ENCODE results near the gene SLC7A6OS.

DNA sequence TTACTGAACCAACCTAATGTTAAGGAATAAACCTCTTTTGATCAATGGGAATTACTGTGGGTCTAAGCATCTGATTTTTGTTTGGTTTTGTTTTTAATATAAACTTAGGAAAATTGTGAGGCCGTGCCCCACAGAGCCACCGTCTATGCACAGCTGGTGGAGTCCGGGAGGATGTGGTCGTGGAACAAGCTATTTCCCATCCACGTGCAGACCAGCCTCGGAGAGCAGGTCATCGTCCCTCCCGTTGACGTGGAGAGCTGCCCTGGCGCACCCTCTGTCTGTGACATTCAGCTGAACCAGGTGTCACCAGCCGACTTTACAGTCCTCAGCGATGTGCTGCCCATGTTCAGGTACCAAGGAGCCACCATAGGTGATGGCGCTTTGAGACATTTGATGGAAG lies 28.5 kb upstream of the SLC7A6OS start:
- TF ChIP-seq, protein P1, sequence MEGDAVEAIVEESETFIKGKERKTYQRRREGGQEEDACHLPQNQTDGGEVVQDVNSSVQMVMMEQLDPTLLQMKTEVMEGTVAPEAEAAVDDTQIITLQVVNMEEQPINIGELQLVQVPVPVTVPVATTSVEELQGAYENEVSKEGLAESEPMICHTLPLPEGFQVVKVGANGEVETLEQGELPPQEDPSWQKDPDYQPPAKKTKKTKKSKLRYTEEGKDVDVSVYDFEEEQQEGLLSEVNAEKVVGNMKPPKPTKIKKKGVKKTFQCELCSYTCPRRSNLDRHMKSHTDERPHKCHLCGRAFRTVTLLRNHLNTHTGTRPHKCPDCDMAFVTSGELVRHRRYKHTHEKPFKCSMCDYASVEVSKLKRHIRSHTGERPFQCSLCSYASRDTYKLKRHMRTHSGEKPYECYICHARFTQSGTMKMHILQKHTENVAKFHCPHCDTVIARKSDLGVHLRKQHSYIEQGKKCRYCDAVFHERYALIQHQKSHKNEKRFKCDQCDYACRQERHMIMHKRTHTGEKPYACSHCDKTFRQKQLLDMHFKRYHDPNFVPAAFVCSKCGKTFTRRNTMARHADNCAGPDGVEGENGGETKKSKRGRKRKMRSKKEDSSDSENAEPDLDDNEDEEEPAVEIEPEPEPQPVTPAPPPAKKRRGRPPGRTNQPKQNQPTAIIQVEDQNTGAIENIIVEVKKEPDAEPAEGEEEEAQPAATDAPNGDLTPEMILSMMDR (IDR thresholded peaks at IDR 0.05; ENCODE audit: low read depth, low read length) = no peak
- TF ChIP-seq POLR2A (IDR thresholded peaks at IDR 0.05; ENCODE audit: extremely low read depth, insufficient read length) = no peak
